ENCODE data around the gene ATP5F1A.
A peak's percentile ranks its signal among the peaks of the same experiment; 100 is the strongest.
"Not testable (repeated sequence)": the region's sequence is repeated elsewhere in the genome, so short reads cannot be mapped to it uniquely, and the experiment has no call there.

Gene ATP5F1A

GRCh38 chr18:46097801-46098615 lies at the start of gene ATP5F1A:
Gene ATP5F1A (minus strand): TSS chr18:46098296. CDS start chr18:46098231, 65 bp downstream.
- DNase-seq (ENCODE audit: low read depth in 3 of 3, low spot score in 1 of 3): peak in 2 of 3 donors; percentile 65 to 78

- DNase-seq (ENCODE audit: low read depth in 3 of 3, low spot score in 1 of 3): no peak
Observed at GRCh38 chr18:46141199-46141598, 43.1 kb upstream of the ATP5F1A start.

DNA sequence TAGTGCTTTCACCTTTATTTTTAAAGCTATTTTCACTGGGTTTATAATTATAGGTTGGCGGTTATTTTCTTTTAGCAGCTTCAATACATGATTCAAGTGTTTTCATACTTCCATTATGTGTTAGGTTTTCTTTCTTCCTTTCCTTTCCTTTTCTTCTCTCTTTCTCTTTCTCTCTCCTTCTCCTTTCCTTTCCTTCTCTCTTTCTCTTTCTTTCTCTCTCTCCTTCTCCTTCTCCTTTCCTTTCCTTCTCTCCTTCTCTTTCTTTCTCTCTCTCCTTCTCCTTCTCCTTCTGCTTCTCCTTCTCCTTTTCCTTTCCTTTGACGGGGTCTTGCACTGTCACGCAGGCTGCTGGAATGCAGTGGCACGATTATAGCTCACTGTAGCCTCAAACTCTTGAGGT lies 42.1 kb upstream of the ATP5F1A start:
- DNase-seq (ENCODE audit: low read depth in 3 of 3, low spot score in 1 of 3): no peak

DNA sequence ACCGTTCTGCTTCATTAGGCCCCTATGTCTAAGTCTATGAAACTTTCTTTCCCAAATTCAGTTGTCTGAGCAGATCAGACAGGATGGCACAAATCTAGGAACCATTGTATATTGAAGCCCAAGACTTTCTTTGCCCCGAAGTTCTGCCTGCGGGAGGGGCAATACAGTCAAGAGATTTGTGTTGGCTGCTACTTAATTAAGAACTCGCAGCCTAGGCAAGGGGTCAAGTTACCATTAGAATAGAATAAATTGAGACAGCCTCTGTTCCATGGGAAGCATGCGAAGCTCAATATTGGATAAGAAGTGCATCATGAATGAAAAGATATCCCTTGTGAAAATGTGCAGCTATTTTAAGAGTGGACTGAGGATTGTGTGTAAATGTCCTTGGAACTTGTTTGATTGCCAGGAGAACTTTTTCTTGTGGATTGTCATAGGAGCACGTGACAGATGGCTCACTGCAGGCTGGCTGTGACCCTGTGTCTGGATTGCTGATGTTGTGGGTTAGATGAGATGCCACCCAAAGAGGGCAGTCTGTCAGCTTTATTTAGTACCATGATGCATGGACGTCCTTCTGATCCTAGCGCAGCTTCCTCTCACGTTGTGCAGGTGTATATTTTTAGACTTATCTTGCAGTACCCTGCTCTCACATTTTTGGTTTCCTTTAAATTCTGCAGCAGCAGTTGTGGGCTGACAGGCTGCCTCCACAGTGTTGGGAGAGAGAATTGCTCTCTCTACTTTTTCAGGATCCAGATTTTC lies 37.0 kb upstream of the ATP5F1A start:
- DNase-seq (ENCODE audit: low read depth in 3 of 3, low spot score in 1 of 3): no peak

DNA sequence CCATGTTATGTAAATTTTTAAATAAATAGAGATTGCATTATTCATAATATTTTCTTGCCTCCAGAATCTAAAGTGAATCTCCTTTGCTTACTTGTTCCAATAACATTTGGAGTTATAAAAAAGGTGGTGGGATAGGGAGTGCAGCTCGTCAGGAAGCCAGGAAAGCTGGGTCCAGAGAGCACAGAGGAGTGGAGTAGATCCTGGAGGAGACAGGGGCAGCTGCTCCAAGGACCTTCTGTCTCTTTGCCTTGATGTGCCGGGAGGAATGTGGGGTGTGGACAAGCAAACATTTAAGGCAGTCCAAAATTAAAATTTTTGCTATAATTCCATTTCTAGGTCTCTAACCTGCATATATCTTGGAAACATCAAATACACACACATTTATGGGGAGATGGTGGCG lies 35.4 kb upstream of the ATP5F1A start:
- DNase-seq (ENCODE audit: low read depth in 3 of 3, low spot score in 1 of 3): no peak

- not testable (repeated sequence) for DNase-seq (ENCODE audit: low read depth in 3 of 3, low spot score in 1 of 3)
Observed at GRCh38 chr18:46130549-46130948, 32.5 kb upstream of the ATP5F1A start.

- DNase-seq (ENCODE audit: low read depth in 3 of 3, low spot score in 1 of 3): no peak
Observed at GRCh38 chr18:46130061-46130460, 32.0 kb upstream of the ATP5F1A start.

DNA sequence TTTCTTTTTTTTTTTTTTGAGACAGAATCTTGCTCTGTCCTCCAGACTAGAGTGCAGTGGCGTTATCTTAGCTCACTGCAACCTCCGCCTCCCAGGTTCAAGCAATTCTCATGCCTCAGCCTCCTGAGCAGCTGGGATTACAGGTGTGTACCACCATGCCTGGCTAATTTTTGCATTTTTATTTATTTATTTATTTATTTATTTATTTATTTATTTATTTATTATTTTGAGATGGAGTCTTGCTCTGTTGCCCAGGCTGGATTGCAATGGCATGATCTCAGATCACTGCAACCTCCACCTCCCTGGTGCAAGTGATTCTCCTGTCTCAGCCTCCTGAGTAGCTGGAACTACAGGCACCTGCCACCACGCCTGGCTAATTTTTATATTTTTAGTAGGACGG lies 28.5 kb upstream of the ATP5F1A start:
- not testable (repeated sequence) for DNase-seq (ENCODE audit: low read depth in 3 of 3, low spot score in 1 of 3)

DNA sequence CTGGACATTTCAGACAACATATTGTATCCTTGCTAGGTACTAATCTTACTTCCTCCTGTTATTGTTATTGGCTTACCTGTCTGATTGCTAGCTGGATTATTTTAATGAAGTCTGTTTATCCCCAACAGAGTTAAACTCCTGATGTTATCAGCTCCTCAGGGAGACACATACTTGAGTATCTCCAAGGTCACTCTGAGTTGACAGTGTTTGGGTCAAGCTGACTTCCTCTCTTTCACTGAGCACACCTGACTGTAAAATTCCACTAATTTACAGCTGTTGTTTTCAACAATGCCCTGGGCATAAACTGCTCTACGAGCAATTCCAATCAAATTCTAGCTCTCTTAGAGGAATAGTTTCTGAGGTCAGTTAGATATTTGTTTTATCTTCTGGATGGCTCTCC lies 15.7 kb upstream of the ATP5F1A start:
- no peak for DNase-seq (ENCODE audit: low read depth in 3 of 3, low spot score in 1 of 3)

DNA sequence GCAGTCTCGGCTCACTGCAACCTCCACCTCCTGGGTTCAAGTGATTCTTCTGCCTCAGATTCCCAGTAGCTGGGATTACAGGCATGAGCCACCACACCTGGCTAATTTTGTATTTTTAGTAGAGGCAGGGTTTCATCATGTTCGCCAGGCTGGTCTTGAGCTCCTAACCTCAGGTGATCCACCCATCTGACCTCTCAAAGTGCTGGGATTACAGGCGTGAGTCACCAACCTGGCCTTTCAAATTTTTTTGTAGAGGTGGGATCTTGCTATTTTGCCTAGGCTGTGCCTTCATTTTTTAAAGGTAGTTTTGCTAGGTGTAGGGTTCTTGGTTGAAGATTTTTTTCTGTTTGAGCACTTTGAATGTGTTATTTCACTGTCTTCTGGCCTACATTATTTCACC lies 12.3 kb upstream of the ATP5F1A start:
- DNase-seq (ENCODE audit: low read depth in 3 of 3, low spot score in 1 of 3): no peak

DNA sequence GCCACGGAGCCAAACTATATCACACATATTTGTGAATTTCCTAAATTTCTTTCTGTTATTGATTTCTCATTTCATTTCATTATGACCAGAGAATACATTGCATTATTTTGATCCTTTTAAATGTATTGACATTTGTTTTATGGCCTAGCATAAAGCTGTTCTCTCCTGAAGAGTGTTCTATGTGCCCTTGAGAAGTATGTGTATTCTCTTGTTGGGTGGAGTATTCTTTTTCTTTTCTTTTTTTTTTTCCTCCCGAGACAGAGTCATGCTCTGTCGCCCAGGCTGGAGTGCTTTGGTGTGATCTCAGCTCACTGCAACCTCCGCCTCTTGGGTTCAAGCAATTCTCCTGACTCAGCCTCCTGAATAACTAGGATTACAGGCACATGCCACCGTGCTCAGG lies 11.3 kb upstream of the ATP5F1A start:
- DNase-seq (ENCODE audit: low read depth in 3 of 3, low spot score in 1 of 3): no peak

DNA sequence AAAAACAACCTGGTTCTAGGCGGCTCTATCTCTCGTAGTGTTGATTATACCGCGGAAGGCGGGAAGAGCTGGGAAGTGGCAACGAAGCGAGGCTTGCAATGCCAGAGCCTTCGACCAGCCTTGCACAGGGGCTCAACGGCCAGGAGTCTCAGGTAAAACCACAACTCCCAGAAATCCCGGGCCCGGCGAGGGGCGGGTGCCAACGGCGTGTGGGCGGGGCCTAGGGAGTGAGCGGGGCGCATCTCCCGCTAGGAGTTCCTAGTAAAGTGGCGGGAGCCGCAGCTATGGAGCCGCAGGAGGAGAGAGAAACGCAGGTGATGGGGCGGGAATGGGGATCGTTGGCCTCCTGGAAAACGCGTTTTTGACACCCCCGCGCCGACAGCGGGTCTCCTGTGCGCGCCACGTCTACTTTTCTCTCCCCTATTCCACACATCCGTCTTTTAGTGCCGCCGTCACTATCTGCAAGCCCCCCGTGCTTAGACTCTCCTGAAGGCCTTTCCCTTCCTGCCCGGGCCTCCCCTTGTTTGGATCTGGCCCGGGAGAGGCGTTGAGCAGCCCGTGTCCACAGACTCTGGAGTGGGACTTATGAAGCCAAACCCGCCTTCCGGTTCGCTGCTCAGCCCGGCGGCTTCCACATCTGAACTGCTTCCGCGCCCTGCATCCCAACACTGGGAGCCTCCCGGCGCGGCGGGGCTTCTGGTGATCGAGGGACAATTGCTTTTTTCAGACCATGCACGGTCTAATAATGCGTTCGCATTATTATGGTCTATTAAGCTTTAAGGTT lies 6.2 kb upstream of the ATP5F1A start, which contains the start of gene HAUS1:
Gene HAUS1 (plus strand): TSS at position 258 of the 784 bp plus-strand sequence. CDS start 27 bp downstream, at position 285.
- DNase-seq (ENCODE audit: low read depth in 3 of 3, low spot score in 1 of 3): peak; percentile 41 to 82 (median 55)

DNA sequence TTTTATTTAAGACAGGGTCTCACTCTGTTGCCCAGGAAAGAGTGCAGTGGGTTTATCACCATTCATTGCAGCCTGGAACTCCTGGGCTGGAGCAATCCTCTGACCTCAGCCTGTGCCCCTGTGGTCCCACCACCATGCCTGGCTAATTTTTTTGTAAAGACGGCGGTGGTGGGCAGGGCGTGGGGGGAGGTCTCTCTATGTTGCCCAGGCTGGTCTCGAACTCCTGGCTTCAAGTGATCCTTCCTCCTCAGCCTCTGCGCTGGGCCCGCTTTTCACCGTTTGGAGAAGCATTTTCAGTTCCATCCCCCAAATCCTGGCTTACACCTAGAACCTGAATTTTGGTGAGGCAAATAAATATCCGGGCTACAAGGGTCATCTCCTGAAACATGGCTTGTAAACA lies 1.4 kb upstream of the ATP5F1A start:
- no peak for DNase-seq (ENCODE audit: low read depth in 3 of 3, low spot score in 1 of 3)

GRCh38 chr18:46098616-46098933 lies 479 bp upstream of the ATP5F1A start:
- DNase-seq (ENCODE audit: low read depth in 3 of 3, low spot score in 1 of 3): no peak

- no peak for DNase-seq (ENCODE audit: low read depth in 3 of 3, low spot score in 1 of 3)
Observed at GRCh38 chr18:46097431-46097800, 680 bp downstream of the ATP5F1A start.

DNA sequence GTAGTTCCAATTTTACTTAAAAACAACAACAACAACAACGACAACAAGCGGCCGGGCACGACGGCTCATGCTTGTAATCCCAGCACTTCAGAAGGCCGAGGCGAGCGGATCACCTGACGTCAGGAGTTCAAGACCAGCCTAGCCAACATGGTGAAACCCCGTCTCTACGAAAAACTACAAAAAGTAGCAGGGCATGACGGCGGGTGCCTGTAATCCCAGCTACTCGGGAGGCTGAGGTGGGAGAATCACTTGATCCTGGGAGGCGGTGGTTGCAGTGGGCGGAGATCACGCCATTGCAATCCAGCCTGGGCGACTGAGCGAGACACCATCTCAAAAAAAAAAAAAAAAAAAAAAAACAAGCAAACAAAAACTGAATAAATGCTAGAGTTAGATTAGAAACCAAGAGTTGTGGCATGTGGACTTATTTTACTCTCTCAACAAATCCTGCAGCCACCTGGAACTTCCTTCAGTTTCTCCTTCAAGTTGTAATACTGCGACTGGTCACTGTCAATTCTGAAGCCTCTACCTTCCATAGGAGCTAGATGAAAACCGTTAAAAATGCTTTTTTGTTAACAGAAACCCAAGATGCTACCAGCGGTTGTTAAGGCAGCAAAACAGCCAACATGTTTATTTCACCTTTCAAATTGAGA lies 1.3 kb downstream of the ATP5F1A start:
- no peak for DNase-seq (ENCODE audit: low read depth in 3 of 3, low spot score in 1 of 3)

GRCh38 chr18:46095532-46095931 lies 2.6 kb downstream of the ATP5F1A start:
- DNase-seq (ENCODE audit: low read depth in 3 of 3, low spot score in 1 of 3): no peak

GRCh38 chr18:46088501-46088900 lies 9.6 kb downstream of the ATP5F1A start:
- DNase-seq (ENCODE audit: low read depth in 3 of 3, low spot score in 1 of 3): not testable (repeated sequence)

DNA sequence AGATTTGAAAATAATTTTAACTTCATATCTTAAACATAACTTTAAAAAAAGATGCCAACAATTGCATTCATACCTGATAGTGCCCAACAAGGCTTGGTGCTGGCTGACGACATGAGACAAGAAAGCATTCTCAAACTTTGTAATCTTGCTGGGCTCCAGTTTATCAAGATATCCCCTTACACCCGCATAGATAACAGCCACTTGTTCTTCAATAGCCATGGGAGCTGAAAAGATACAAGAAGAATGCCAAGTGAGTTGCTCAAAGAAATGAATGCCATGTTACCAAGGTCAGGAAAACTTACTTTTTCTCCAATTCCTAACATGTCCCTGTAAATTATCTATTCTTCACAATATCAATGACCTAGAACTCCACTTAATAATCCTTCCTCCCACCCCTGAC lies 13.7 kb downstream of the ATP5F1A start:
- no peak for DNase-seq (ENCODE audit: low read depth in 3 of 3, low spot score in 1 of 3)

DNA sequence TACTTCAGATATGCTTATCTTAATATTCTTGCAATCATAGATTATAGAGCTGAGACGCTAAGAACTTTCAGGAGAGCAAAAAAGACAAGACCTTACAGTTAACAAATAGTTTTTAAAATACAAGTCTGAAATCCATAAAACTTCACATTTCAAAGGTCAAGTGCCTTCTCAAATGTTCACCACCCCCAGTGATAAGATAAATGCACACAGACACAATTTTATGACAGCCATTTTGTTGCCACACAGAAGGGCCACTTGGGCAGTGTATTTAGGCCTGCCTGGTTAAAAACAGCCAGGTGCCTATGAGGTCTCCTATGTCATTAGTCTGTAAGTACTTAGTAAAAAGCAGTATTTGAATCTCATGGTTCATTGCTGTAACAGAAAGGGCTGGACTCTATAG lies 17.9 kb downstream of the ATP5F1A start:
- no peak for DNase-seq (ENCODE audit: low read depth in 3 of 3, low spot score in 1 of 3)

GRCh38 chr18:46079336-46079735 lies 18.8 kb downstream of the ATP5F1A start:
- no peak for DNase-seq (ENCODE audit: low read depth in 3 of 3, low spot score in 1 of 3)

All from stimulated activated CD4-positive, alpha-beta T cell treated with anti-CD3 and anti-CD28 coated beads, TNF-alpha, amount 100 ng/mL, for 1 hour (primary cell).